Astrocyte of the spinal cord (primary cell): ENCODE results near the gene GTSE1.

Source experiments
- DNase-seq: peaks from one replicate; pipeline ENCODE4 v3.0.0; 2011; ENCODE audit warnings: low read depth, low spot score
- H3K4me3 ChIP-seq: 2 replicates; pipeline ENCODE4 v1.5.1; 2011; ENCODE audit warnings: low read depth, mild to moderate bottlenecking, low read length, moderate library complexity
- in situ Hi-C: cut with HindIII; loops from 2 replicates; pipeline ENCODE4 v1.10.0; 2017; ENCODE audit warnings: low sequenced_read_pairs
- TF ChIP-seq, protein P1 (sequence below): IDR thresholded peaks from 2 replicates; pipeline ENCODE4 v1.5.1; 2012; ENCODE audit warnings: low read depth, mild to moderate bottlenecking, low read length, inconsistent platforms

The GTSE1 gene

GRCh38 chr22:46376111-46376510 lies 79.4 kb downstream of the GTSE1 start:
- TF ChIP-seq, protein P1, sequence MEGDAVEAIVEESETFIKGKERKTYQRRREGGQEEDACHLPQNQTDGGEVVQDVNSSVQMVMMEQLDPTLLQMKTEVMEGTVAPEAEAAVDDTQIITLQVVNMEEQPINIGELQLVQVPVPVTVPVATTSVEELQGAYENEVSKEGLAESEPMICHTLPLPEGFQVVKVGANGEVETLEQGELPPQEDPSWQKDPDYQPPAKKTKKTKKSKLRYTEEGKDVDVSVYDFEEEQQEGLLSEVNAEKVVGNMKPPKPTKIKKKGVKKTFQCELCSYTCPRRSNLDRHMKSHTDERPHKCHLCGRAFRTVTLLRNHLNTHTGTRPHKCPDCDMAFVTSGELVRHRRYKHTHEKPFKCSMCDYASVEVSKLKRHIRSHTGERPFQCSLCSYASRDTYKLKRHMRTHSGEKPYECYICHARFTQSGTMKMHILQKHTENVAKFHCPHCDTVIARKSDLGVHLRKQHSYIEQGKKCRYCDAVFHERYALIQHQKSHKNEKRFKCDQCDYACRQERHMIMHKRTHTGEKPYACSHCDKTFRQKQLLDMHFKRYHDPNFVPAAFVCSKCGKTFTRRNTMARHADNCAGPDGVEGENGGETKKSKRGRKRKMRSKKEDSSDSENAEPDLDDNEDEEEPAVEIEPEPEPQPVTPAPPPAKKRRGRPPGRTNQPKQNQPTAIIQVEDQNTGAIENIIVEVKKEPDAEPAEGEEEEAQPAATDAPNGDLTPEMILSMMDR = no peak
- no peak for DNase-seq
- in situ Hi-C loops = no loop called here
- H3K4me3 ChIP-seq = no peak overlapping the region

DNA sequence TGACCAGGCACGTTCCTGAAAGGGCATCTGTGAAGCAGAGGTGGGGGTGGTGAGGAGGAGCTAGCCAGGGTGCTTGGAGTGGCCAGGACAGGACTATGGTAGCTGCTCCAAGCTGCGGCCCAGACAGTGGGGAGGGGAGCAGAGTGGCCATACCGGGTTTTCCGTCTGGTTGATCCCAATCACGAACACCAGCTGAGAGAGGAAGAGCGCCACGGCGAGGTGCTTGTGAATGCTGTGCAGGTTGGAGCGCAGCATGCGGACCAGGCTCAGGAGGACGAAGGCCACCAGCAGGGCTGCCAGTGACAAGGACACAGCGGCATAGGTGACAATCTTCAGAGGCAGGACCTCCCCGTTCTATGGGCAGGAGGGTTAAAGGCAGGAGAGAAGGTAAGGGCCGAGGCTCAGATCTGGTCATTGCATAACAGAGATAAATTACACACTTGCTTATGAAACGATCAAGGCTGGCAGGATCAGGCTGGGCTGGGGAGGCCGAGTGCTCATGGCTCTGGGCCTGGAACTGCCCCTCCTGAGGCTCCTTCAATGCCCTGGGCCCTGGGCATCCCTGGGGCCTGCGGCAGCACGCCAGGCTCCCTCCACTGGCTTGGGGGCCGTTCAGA lies 80.3 kb downstream of the GTSE1 start:
- in situ Hi-C loops = no loop called here
- no peak overlapping the region for H3K4me3 ChIP-seq
- TF ChIP-seq, protein P1 = no peak
- no peak for DNase-seq

- no peak for DNase-seq
- TF ChIP-seq, protein P1 = no peak
- in situ Hi-C loops = no loop called here
- H3K4me3 ChIP-seq = no peak overlapping the region
Observed at GRCh38 chr22:46377525-46378425, 81.1 kb downstream of the GTSE1 start.

GRCh38 chr22:46378426-46379065 lies 81.9 kb downstream of the GTSE1 start:
- H3K4me3 ChIP-seq = no peak overlapping the region
- in situ Hi-C loops = no loop called here
- TF ChIP-seq, protein P1 = no peak
- DNase-seq = no peak

DNA sequence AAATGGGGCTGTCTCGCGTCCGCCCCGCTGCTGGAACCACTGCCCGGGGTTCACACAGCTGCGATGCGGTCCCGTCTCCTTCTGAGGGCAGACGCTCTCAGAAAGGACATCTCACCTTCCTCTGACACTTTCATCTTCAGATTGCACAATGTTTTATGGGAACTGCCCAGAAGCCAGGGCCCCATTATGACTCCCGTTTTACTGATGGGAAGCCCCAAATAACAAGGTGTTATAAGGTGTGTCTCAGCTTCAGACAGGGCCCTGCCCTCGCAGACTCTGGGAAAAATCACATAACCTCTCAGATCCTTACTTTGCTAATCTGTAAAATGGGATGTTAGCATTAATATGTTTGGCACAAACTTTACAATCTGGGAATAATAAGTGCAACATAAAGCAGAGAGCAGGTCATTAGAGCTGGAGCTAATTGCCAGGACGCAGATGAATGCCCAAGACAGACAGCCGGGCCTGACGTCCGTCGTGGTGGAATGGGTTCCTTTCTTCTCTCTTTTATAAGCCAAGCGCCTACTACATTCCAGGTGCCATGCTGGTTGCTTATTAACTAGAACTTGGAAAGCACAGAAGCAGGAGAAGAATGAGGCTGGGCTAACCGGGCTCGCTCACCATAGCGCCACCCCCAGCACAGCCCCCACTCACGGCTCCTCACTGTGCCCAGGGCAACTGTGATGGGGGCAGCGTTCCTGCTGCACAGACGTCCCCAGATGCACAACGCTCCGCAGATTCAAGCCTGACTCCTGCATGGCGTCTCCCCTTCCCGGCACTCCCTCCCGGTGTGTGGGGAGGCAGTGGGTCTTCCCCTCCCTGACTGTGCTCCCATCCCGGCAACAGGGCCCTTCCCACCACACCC lies 82.6 kb downstream of the GTSE1 start:
- in situ Hi-C loops = no loop called here
- DNase-seq = no peak
- H3K4me3 ChIP-seq = no peak overlapping the region
- TF ChIP-seq, protein P1 = no peak

- TF ChIP-seq, protein P1 = no peak
- H3K4me3 ChIP-seq = no peak overlapping the region
- DNase-seq = no peak
- in situ Hi-C loops = no loop called here
Observed at GRCh38 chr22:46380069-46380468, 83.4 kb downstream of the GTSE1 start.
